Measurements from ENCODE around the gene PDIA4. TPM values are rescaled to one million over a fixed set of nuclear protein-coding genes. Genes with fewer than 3 reads are reported as not detected.

Gene PDIA4
- total and polyA plus RNA-seq, 2 of the 8 experiments (the other 6 are each of a cell fraction or from before 2014, with no cell fraction given), result 119 to 303 TPM

DNA sequence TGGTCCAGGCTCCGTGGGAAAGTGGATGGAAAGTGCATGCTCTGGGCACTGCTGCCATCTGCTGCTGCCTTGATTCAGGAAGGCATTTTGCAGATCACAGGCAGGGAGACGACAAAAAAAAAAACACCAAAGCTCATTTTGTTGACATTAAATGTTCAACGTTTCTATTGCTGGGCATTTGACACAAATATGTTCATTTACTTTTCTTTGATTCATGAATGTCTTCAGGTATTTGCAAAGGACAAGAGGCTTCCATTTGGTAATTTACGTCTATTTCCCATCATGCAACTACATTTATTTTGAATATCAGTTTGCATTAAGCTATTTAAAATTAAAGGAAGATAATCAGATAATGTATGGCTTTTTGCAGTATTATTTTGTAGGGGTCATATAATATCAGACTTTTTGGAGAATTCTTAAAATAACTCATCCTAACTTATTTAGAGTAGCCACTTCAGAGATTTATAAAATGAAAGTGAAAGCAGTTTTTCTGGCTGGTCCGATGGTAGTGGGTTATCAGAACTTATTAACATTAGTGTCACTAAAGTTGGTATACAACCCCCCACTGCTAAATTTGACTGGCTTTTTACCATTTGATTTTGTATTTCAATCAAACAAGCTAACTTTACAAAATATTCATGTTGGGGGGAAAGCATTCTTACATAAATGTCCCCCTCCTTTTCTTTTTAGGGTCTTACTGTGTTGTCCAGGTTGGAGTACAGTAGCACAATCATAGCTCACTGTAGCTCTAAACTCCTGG, 65.3 kb downstream of the PDIA4 start:
- WGBS, 2 experiments (ENCODE audit: extremely low coverage in 1 of 2, insufficient coverage in 1 of 2, insufficient read length in 1 of 2, insufficient replicate concordance in 2 of 2, low coverage in 1 of 2, low lambda C conversion rate in 2 of 2, missing lambda C conversion rate in 1 of 2), result 24% methylated on average over 5 of the region's 5 CpGs; no CpG with 5 or more reads in 1 of the 2 experiments
- Histone ChIP-seq H2BK20ac (ENCODE audit: low read length) (no peak overlapping the region), H2BK15ac (ENCODE audit: low read length) (no peak overlapping the region), H3K18ac (ENCODE audit: extremely low read depth, low read length) (no peak overlapping the region), H4K91ac (replicated peaks; ENCODE audit: insufficient read length, low read length) (no peak overlapping the region), H3K4ac (replicated peaks; ENCODE audit: insufficient read length, low read depth, low read length) (no peak overlapping the region), H3K9ac (replicated peaks in 1 of 4; ENCODE audit: extremely low read depth in 1 of 4, low read depth in 3 of 4, low read length in 3 of 4) (peak overlapping the region in 1 of 4 experiments; percentile 20; a peak in 2 of 7 replicates), H3K4me1 (replicated peaks in 1 of 4; ENCODE audit: control insufficient read depth in 3 of 4, insufficient read depth in 4 of 4, low read length in 3 of 4) (peaks cover 0 to 4% (median 3%) of the 10 kb centered on the region in 4 experiments; a peak in 3 of 7 replicates), H4K5ac (ENCODE audit: insufficient read length, low read depth, low read length) (peak overlapping the region; percentile 10), H2AFZ (ENCODE audit: low read length) (peak overlapping the region; percentile 63; the same call in 1 of the 2 replicates), H3K4me3 (ENCODE audit: extremely low read depth in 1 of 4, insufficient read depth in 2 of 4, low read depth in 3 of 4, low read length in 4 of 4) (peak overlapping the region; percentile 8 to 65 (median 39); a peak in 6 of 8 replicates), H3K27me3 (replicated peaks in 1 of 4; ENCODE audit: control insufficient read depth in 3 of 4, extremely low read depth in 1 of 4, insufficient read depth in 3 of 4, low read length in 3 of 4) (no peaks in the 10 kb centered on the region), H3K14ac (ENCODE audit: insufficient read length) (no peak overlapping the region), H2BK5ac (ENCODE audit: low read depth, low read length) (no peak overlapping the region), H2BK12ac (ENCODE audit: low read depth, low read length) (no peak overlapping the region), H3K4me2 (ENCODE audit: insufficient read depth in 1 of 2, low read depth in 2 of 2, low read length in 2 of 2) (peak overlapping the region in 1 of 2 experiments; percentile 61; a peak in 2 of 4 replicates), H3K79me2 (ENCODE audit: control insufficient read depth in 1 of 2, insufficient read depth in 2 of 2, low read length in 2 of 2) (no peaks in the 10 kb centered on the region), H2AK5ac (ENCODE audit: low read depth, low read length) (no peak overlapping the region), H3K36me3 (ENCODE audit: control insufficient read depth in 2 of 4, insufficient read depth in 4 of 4, low read length in 3 of 4) (no peaks in the 10 kb centered on the region), H3K27ac (ENCODE audit: low read depth, low read length) (no peak overlapping the region), H3K23ac (ENCODE audit: insufficient read length) (no peak overlapping the region), H4K8ac (ENCODE audit: extremely low read depth, insufficient read depth, low read length) (no peak overlapping the region), H4K20me1 (replicated peaks in 1 of 2; ENCODE audit: control insufficient read depth in 1 of 2, insufficient read depth in 2 of 2, low read length in 2 of 2) (no peaks in the 10 kb centered on the region), H3K23me2 (ENCODE audit: low read depth, low read length) (no peaks in the 10 kb centered on the region), H3K79me1 (ENCODE audit: low read depth, low read length) (no peaks in the 10 kb centered on the region), H3K9me3 (ENCODE audit: insufficient read depth in 2 of 2, low read depth in 1 of 2, low read length in 1 of 2) (no peaks in the 10 kb centered on the region), H2BK120ac (replicated peaks; ENCODE audit: low read depth, low read length) (no peak overlapping the region), H3K56ac (replicated peaks; ENCODE audit: insufficient read length, low read depth, low read length) (no peak overlapping the region)
- CTCF ChIA-PET (ENCODE audit: partially characterized antibody), result interaction anchor here (0.8 to 2.3 kb wide), 16 partner anchors 12 to 386 kb away, joined by 3 to 12 read pairs (median 3); no protein-coding TSS in a partner anchor
- peak; percentile 77 for FAIRE-seq
- no peak for DNase-seq (ENCODE audit: low read depth in 1 of 2, low spot score in 2 of 2)
- POLR2A ChIA-PET (ENCODE audit: partially characterized antibody), result interaction anchor here (0.6 to 0.7 kb wide), 2 partner anchors 53 to 630 kb away, joined by 3 read pairs; no protein-coding TSS in a partner anchor
- no peak for TF ChIP-seq POLR2AphosphoS5 (IDR thresholded peaks at IDR 0.05; ENCODE audit: low read depth, low read length)
- TF ChIP-seq KDM4A (IDR thresholded peaks at IDR 0.05; ENCODE audit: low read depth, low read length, severe bottlenecking), result no peak
- TF ChIP-seq SP1 (IDR thresholded peaks at IDR 0.05; ENCODE audit: low read depth, low read length), result no peak
- no peak for TF ChIP-seq NRF1 (IDR thresholded peaks at IDR 0.05; ENCODE audit: low read depth, low read length)
- TF ChIP-seq BACH1 (IDR thresholded peaks at IDR 0.05; ENCODE audit: low read length), result no peak
- TF ChIP-seq, protein P1, sequence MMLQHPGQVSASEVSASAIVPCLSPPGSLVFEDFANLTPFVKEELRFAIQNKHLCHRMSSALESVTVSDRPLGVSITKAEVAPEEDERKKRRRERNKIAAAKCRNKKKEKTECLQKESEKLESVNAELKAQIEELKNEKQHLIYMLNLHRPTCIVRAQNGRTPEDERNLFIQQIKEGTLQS (IDR thresholded peaks at IDR 0.05; ENCODE audit: insufficient read depth, low read depth, low read length), result no peak
- no peak for TF ChIP-seq SIRT6 (IDR thresholded peaks at IDR 0.05; ENCODE audit: low read length)
- TF ChIP-seq MAFK (IDR thresholded peaks at IDR 0.05; ENCODE audit: low read depth, low read length), result no peak
- no peak for TF ChIP-seq NANOG (IDR thresholded peaks at IDR 0.05; ENCODE audit: insufficient read depth, low read depth, low read length, poor library complexity, severe bottlenecking)
- no peak for TF ChIP-seq SP4 (IDR thresholded peaks at IDR 0.05; ENCODE audit: low read length)
- no peak for TF ChIP-seq BCL11A (IDR thresholded peaks at IDR 0.05; ENCODE audit: low read depth in 2 of 2, low read length in 2 of 2)
- TF ChIP-seq SP2 (IDR thresholded peaks at IDR 0.05; ENCODE audit: low read length), result no peak
- peak; percentile 100 for TF ChIP-seq ASH2L (IDR thresholded peaks at IDR 0.05; ENCODE audit: low read length)
